Bronchial epithelial cell (primary cell): Measurements from ENCODE around the gene TOPBP1. TPM values are rescaled to one million over a fixed set of nuclear protein-coding genes. Genes with fewer than 3 reads are reported as not detected.

Source experiments
- DNase-seq: peaks from one replicate; pipeline ENCODE4 v3.0.0-alpha.2; 2010; ENCODE audit warnings: low read depth
- FAIRE-seq: peaks from 2 replicates; lab custom pipeline; 2011; peaks lifted over from hg19 to GRCh38; lab: Jason Lieb, UNC
- H3K27me3 ChIP-seq: 2 replicates; pipeline ENCODE4 v1.5.1; 2011; ENCODE audit warnings: low read length; ENCODE audit not compliant: control insufficient read depth, insufficient read depth
- H3K36me3 ChIP-seq: 2 replicates; pipeline ENCODE4 v1.5.1; 2011; ENCODE audit warnings: low read length; ENCODE audit not compliant: control insufficient read depth, insufficient read depth
- H3K4me3 ChIP-seq: 2 replicates; pipeline ENCODE4 v1.5.1; 2011; ENCODE audit warnings: mild to moderate bottlenecking, low read depth, low read length, control low read depth
- total RNA-seq: library from RNA; depleted of rRNA; stranded (reverse); fragments of >200 nt; gene quantifications from 2 replicates; pipeline ENCODE4 v1.2.1, GENCODE V29; 2014
- TF ChIP-seq, protein P1 (sequence below): IDR thresholded peaks from 2 replicates; pipeline ENCODE4 v1.5.1; 2011; ENCODE audit warnings: mild to moderate bottlenecking, moderate library complexity, low read length, control low read depth, inconsistent platforms; ENCODE audit not compliant: insufficient read depth, severe bottlenecking

The TOPBP1 gene
- total RNA-seq, 1 donor from 2014 or later = 14.2 TPM

DNA sequence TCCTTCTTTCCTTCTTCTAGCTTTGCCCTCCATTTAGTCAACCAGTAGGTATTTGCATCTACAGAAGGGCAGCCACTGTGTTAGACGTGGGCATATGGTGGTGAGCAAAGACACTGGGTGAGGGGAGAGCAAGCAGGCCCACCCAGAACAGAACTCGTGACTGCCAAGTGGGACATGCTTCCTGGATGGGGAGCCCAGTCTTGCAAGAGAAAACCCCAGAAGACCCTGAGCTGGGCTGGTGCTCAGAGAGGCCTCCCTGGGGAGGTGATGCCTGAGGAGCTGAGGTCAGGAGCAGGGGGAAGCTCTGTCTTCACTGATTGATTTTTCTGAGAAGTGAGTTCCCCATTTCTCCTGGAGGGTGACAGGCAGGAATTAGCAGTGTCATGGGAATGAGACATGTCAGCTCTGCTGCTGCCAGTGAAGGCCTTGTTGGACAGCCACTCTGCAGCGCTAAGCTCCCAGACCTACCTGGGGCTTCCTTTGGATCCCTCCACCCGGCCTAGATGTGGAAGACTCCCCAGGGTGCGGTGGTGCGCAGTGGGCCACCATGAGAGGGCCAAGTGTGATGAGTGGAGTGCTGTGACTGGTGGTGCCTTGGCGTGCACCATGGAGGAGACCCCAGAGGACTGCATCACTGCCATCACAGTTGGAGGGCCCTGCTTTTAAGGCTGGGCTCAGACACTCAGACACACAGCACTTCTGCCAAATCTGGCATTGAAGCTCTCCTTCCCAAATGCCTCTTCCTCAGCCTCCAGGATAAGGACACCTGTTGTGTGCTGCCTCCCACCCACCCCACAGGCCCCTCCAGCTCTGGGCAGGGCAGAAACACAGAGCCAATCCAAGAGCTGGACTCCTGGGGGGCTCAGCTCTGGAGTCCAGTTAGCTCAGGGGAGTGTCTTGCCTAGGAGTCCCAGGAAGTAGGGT, 40.0 kb upstream of the TOPBP1 start:
- Histone ChIP-seq H3K27me3 (no peaks in the 10 kb centered on the region), H3K4me3 (no peak overlapping the region), H3K36me3 (no peaks in the 10 kb centered on the region)
- TF ChIP-seq, protein P1, sequence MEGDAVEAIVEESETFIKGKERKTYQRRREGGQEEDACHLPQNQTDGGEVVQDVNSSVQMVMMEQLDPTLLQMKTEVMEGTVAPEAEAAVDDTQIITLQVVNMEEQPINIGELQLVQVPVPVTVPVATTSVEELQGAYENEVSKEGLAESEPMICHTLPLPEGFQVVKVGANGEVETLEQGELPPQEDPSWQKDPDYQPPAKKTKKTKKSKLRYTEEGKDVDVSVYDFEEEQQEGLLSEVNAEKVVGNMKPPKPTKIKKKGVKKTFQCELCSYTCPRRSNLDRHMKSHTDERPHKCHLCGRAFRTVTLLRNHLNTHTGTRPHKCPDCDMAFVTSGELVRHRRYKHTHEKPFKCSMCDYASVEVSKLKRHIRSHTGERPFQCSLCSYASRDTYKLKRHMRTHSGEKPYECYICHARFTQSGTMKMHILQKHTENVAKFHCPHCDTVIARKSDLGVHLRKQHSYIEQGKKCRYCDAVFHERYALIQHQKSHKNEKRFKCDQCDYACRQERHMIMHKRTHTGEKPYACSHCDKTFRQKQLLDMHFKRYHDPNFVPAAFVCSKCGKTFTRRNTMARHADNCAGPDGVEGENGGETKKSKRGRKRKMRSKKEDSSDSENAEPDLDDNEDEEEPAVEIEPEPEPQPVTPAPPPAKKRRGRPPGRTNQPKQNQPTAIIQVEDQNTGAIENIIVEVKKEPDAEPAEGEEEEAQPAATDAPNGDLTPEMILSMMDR = no peak
- FAIRE-seq (no peak), DNase-seq (no peak)

DNA sequence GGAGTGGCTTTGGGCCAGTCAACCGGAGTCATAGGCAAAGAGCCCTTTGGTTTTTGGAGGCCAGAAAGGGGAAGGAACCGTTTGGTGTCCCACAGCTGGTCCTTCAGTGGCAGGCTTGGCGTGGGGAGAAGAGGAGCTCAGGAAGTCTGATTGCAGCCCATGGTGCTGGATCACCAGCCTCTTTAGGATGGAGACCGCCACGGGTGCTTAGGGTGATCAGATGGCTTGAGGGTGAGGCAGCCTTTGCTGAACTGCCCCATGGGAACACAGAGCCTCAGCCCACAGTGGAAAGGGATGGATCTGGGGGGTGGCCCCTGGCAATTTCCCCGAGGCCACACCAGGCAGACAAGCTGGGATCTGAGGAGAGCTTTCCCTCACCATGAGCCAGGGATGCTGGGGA, 38.6 kb upstream of the TOPBP1 start:
- no peak for DNase-seq
- Histone ChIP-seq H3K36me3 (no peaks in the 10 kb centered on the region), H3K4me3 (no peak overlapping the region), H3K27me3 (no peaks in the 10 kb centered on the region)
- FAIRE-seq = no peak
- TF ChIP-seq, protein P1 = no peak

DNA sequence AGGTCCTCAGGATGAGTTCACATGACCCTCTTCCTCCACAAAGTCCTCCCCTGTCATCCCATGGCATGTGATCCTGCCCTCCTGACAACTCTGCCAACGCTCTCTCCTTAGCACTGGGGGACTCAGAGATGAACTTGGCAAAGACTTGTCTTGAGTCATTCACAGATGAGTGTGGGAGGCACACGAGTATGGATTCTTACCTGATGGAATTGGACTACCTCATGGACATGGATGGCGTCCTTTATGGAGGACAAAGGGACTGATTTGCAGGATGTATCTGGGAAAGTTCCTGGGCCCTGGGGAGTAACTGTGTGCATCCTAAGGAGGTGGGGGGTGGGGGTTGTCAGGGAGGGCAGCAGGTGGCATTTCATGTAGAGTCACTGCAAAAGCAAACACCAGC, 38.2 kb upstream of the TOPBP1 start:
- no peak overlapping the region for H3K4me3 ChIP-seq
- FAIRE-seq (no peak), DNase-seq (no peak)
- TF ChIP-seq, protein P1 = no peak
- no peaks in the 10 kb centered on the region for H3K27me3 ChIP-seq
- H3K36me3 ChIP-seq = no peaks in the 10 kb centered on the region

DNA sequence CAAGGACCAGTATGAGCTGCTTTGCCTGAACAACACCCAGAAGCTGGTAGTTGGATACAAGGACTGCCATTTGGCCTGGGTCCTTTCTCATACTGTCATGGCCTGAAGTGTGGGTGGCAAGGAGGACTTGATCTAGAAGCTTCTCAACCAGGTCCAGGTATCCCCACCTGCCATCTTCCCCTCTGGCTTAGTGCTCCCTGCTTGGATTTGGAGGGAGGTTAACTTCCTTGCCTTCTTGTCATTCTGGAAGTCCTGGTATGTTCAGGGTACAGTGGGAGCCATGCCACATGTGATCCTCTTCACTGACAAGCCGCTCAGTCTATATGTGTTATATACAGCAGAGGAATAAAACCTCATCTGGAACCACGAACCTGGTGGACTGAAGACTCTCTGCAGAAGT, 37.7 kb upstream of the TOPBP1 start:
- peak; percentile 64 for FAIRE-seq
- TF ChIP-seq, protein P1 = no peak

DNA sequence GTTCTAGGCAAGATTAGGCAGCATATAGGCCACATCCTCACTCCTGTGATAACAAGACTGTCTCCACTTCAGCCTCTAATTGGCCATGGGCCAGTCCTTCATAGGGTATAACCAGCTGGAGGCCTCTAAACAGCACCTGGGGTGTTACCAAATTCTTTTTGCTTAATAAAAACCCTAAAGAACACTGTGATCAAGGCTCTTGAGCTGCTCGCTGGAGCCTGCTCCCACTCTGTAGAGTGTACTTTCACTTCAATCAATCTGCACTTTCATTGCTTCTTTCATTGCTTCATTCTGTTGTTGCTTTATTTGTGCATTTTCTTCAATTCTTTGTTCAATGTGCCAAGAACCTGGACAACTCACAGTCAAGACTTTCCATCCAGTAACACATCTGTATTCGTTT, 36.2 kb upstream of the TOPBP1 start:
- H3K36me3 ChIP-seq = no peaks in the 10 kb centered on the region
- H3K4me3 ChIP-seq = no peak overlapping the region
- TF ChIP-seq, protein P1 = no peak
- no peaks in the 10 kb centered on the region for H3K27me3 ChIP-seq
- no peak for FAIRE-seq
- no peak for DNase-seq

More for the DNA sequence above, 37.7 kb upstream of the TOPBP1 start:
- no peaks in the 10 kb centered on the region for H3K36me3 ChIP-seq
- no peaks in the 10 kb centered on the region for H3K27me3 ChIP-seq
- no peak overlapping the region for H3K4me3 ChIP-seq
- DNase-seq = no peak
